CD4-positive, CD25-positive, alpha-beta regulatory T cell (primary cell): Measurements from ENCODE around the gene TMEM163. TPM values are rescaled to one million over a fixed set of nuclear protein-coding genes. Genes with fewer than 3 reads are reported as not detected.

ENCODE experiments used
- ATAC-seq, 2 donors: fragments of 150-1000 bp; cut with Tn5 transposase; one replicate each; pipeline ENCODE4 v1.10.0; 2021; ENCODE audit warnings: low read depth in 2 of 2, moderate number of reproducible peaks in 2 of 2, moderate library complexity in 1 of 2
- DNase-seq, 3 donors: peaks; one replicate each; pipeline versions ENCODE4 v3.0.0 to v3.0.0-alpha.2; 2012 to 2022; ENCODE audit warnings: mixed read lengths in 1 of 3
- H3K27ac ChIP-seq: one replicate; pipeline ENCODE4 v1.7.0; 2013; ENCODE audit warnings: mild to moderate bottlenecking, low read length; ENCODE audit not compliant: insufficient read depth, poor library complexity, severe bottlenecking
- H3K27me3 ChIP-seq: one replicate; pipeline ENCODE4 v1.7.0; 2013; ENCODE audit warnings: low read length; ENCODE audit not compliant: control insufficient read depth, insufficient read depth
- H3K36me3 ChIP-seq: one replicate; pipeline ENCODE4 v1.7.0; 2013; ENCODE audit warnings: mild to moderate bottlenecking, low read length, moderate library complexity; ENCODE audit not compliant: control insufficient read depth, insufficient read depth
- H3K4me1 ChIP-seq: 2 replicates; pipeline ENCODE4 v1.7.0; 2013; ENCODE audit warnings: mild to moderate bottlenecking, low read length; ENCODE audit not compliant: insufficient read depth, control insufficient read depth, poor library complexity, severe bottlenecking
- H3K4me3 ChIP-seq: one replicate; pipeline ENCODE4 v1.7.0; 2013; ENCODE audit warnings: low read depth, mild to moderate bottlenecking, low read length, moderate library complexity
- H3K9me3 ChIP-seq, 2 experiments: 1 replicate in 1 of 2; 2 replicates in 1 of 2; pipeline ENCODE4 v1.7.0; 2013; ENCODE audit warnings: low read length in 2 of 2, mild to moderate bottlenecking in 1 of 2, moderate library complexity in 1 of 2; ENCODE audit not compliant: control insufficient read depth in 2 of 2
- H3K27ac Mint-ChIP-seq, 3 donors: one replicate each; pipeline ENCODE4 v1.8.0; 2020 to 2022; ENCODE audit warnings: mild to moderate bottlenecking in 3 of 3, mixed read lengths in 3 of 3, moderate library complexity in 2 of 3
- H3K27me3 Mint-ChIP-seq: one replicate; pipeline ENCODE4 v1.8.0; 2022; ENCODE audit warnings: mild to moderate bottlenecking, mixed read lengths
- H3K36me3 Mint-ChIP-seq: one replicate; pipeline ENCODE4 v1.8.0; 2020; ENCODE audit warnings: mixed read lengths
- H3K4me1 Mint-ChIP-seq, 4 donors: one replicate each; pipeline ENCODE4 v1.8.0; 2020 to 2022; ENCODE audit warnings: mixed read lengths in 4 of 4, mild to moderate bottlenecking in 1 of 4
- H3K4me3 Mint-ChIP-seq, 4 donors: one replicate each; pipeline ENCODE4 v1.8.0; 2020 to 2022; ENCODE audit warnings: mild to moderate bottlenecking in 4 of 4, mixed read lengths in 4 of 4, moderate library complexity in 3 of 4
- H3K9me3 Mint-ChIP-seq, 7 donors: one replicate each; pipeline ENCODE4 v1.8.0; 2020 to 2022; ENCODE audit warnings: mixed read lengths in 7 of 7, mild to moderate bottlenecking in 3 of 7, moderate library complexity in 2 of 7
- polyA plus RNA-seq, 4 donors: library from polyadenylated mRNA; unstranded; fragments of 300-500 nt; fragmentation: Illumina TruSeq; gene quantifications; one replicate each; pipeline ENCODE4 v1.2.3, GENCODE V29; 2021
- total RNA-seq: library from RNA; stranded (reverse); gene quantifications from one replicate; pipeline ENCODE4 v1.2.3, GENCODE V29; 2022

Gene TMEM163
- total and polyA plus RNA-seq, 5 donors from 2014 or later: 0.08 to 1.0 (median 0.33) TPM

DNA sequence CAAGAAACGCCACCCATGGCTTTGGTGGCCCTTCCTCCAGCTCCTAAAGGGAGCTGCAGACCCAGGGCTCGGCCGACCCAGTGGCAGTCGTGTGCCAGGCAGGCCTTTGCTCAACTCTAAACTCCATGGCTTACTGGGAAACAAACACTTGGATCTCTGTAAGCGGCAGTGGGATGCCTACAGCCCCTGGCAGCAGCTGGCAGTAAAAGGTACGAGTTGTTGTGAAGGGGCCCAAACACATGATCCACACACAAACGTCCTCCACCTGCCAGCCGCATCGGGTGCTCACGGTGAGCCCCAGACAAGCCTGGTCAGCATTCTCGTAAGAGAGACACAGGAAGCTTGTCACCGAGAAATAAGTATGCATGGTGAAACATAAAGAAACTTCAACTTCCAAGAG, 250.0 kb downstream of the TMEM163 start:
- peaks cover 2 to 3% of the 10 kb centered on the region in 2 experiments for H3K9me3 ChIP-seq
- no peak overlapping the region for H3K27ac ChIP-seq
- H3K4me1 ChIP-seq: no peaks in the 10 kb centered on the region
- Mint-ChIP-seq H3K4me1 (peaks cover 0 to 5% (median 0%) of the 10 kb centered on the region in 4 donors), H3K27ac (peak overlapping the region in 1 of 3 donors; percentile 87), H3K9me3 (peaks cover 0 to 10% (median 4%) of the 10 kb centered on the region in 7 donors), H3K27me3 (peaks cover 4% of the 10 kb centered on the region), H3K4me3 (no peak overlapping the region), H3K36me3 (no peaks in the 10 kb centered on the region)
- no peak overlapping the region for H3K4me3 ChIP-seq
- DNase-seq: no peak
- H3K36me3 ChIP-seq: no peaks in the 10 kb centered on the region
- no peaks in the 10 kb centered on the region for H3K27me3 ChIP-seq
- ATAC-seq: no peak

DNA sequence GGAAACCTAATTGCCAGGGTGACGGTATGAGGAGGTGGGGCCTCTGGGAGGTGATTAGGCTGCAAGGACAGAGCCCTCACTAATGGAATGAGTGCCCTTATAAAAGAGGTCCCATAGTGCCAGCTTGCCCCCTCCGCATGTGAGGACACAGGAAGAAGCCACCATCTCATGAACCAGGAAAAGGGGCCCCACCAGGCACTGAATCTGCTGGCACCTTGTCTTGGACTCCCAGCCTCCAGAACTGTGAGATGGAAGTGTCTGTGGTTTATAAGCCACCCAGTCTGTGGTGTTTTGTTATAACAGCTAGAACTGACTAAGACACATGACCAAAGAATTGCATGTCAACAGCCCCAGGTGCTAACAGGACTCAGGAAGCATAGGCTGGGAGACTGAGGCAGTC, 250.6 kb downstream of the TMEM163 start:
- peaks cover 0 to 4% (median 2%) of the 10 kb centered on the region in 7 donors for H3K9me3 Mint-ChIP-seq
- Histone ChIP-seq H3K4me3 (no peak overlapping the region), H3K36me3 (no peaks in the 10 kb centered on the region), H3K27ac (no peak overlapping the region), H3K4me1 (no peaks in the 10 kb centered on the region), H3K27me3 (no peaks in the 10 kb centered on the region), H3K9me3 (no peaks in the 10 kb centered on the region)
- H3K27ac Mint-ChIP-seq: peak overlapping the region in 1 of 3 donors; percentile 74
- no peak overlapping the region for H3K4me3 Mint-ChIP-seq
- H3K4me1 Mint-ChIP-seq: peaks cover 0 to 5% (median 0%) of the 10 kb centered on the region in 4 donors
- peaks cover 4% of the 10 kb centered on the region for H3K27me3 Mint-ChIP-seq
- ATAC-seq: peak in 1 of 2 donors; percentile 83
- no peak for DNase-seq
- H3K36me3 Mint-ChIP-seq: no peaks in the 10 kb centered on the region

DNA sequence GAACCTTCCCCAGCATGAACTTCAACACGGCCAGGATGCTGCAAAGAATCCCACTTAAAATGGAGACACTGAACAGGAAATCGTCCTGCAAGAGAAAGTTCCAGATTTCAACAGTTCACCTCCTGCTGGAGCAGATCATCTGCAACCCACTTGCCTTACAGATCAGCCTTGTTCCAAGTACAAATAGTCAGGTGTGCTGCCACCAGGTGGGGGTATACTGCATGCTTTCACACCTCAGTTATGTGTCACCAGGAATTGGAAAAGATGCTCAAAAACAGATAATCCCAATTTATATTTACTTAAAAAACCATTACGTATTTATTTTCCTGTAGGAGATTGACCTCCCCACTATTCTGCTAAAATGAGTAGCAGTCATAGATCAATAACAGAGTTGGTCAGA, 252.7 kb downstream of the TMEM163 start:
- peaks cover 0 to 5% (median 0%) of the 10 kb centered on the region in 4 donors for H3K4me1 Mint-ChIP-seq
- Histone ChIP-seq H3K9me3 (no peaks in the 10 kb centered on the region), H3K4me3 (no peak overlapping the region), H3K36me3 (no peaks in the 10 kb centered on the region), H3K4me1 (no peaks in the 10 kb centered on the region), H3K27ac (no peak overlapping the region), H3K27me3 (no peaks in the 10 kb centered on the region)
- no peak overlapping the region for H3K4me3 Mint-ChIP-seq
- no peaks in the 10 kb centered on the region for H3K36me3 Mint-ChIP-seq
- no peaks in the 10 kb centered on the region for H3K27me3 Mint-ChIP-seq
- H3K27ac Mint-ChIP-seq: peak overlapping the region in 1 of 3 donors; percentile 60
- ATAC-seq (no peak), DNase-seq (peak in 2 of 3 donors; percentile 23 to 34)
- H3K9me3 Mint-ChIP-seq: no peaks in the 10 kb centered on the region

DNA sequence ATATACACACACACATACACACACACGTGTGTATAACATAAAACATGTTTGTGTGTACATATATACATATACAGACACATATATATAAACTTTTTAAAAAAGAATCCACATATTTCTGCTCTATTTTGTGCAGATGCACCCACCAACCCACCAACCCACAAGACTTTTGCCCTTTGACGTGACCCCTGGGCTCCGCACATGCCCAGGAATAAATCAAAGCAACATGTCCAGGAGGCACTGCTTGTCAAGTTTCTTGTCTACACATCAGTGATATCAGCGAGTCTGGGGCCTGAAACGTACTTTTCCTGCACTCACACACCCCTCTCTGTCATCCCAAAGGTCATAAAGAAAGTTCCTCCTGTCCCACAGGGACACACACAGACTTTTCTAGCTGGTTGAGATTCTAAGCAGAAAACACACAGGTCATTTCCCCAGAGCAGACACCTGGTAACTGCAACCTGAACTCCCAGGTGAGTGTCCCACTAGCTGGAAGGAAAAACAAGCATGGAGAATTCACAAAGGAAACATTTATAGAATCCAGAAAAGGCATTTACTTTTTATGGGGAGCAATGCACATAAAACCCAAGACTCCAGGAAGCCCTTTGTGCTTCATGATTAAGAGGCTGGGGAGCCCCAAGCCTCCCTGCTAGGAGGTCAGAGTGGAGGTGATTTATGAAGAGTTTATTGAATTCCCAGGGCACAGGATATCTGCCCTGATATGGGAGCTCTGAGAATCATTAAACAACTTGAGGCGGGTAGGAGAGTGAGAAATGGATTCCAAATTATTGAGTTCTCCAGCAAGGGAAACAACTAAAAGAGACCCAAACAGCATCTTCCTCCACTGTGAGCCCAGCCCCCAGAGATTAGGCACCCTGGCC, 253.3 kb downstream of the TMEM163 start:
- Histone ChIP-seq H3K4me3 (no peak overlapping the region), H3K9me3 (no peaks in the 10 kb centered on the region), H3K27me3 (no peaks in the 10 kb centered on the region), H3K4me1 (no peaks in the 10 kb centered on the region), H3K36me3 (no peaks in the 10 kb centered on the region), H3K27ac (no peak overlapping the region)
- Mint-ChIP-seq H3K27ac (peak overlapping the region in 1 of 3 donors; percentile 60), H3K36me3 (no peaks in the 10 kb centered on the region), H3K4me1 (peaks cover 0 to 5% (median 0%) of the 10 kb centered on the region in 4 donors), H3K9me3 (no peaks in the 10 kb centered on the region), H3K4me3 (no peak overlapping the region), H3K27me3 (no peaks in the 10 kb centered on the region)
- DNase-seq (no peak), ATAC-seq (no peak)

DNA sequence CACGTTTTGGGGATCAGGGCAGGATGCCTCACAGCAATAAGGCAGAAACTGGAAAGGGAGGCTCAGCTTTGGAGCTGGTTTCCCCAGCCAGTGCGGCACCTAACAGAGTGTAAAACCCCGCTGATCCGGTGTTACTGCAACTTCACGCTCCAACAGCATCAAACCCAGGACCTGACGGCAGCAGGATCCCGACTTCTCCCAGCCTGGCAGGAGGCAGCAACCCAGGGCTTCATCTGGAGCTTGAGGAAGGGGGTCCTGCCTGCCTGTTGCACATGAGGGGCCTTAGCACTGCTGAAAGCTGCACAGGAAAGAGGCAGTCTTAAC, 255.1 kb downstream of the TMEM163 start:
- no peaks in the 10 kb centered on the region for H3K4me1 ChIP-seq
- H3K27me3 Mint-ChIP-seq: no peaks in the 10 kb centered on the region
- peaks cover 0 to 5% (median 0%) of the 10 kb centered on the region in 4 donors for H3K4me1 Mint-ChIP-seq
- H3K9me3 ChIP-seq: no peaks in the 10 kb centered on the region
- H3K4me3 ChIP-seq: no peak overlapping the region
- H3K27ac ChIP-seq: no peak overlapping the region
- peak overlapping the region in 1 of 3 donors; percentile 38 for H3K27ac Mint-ChIP-seq
- no peak for DNase-seq
- no peaks in the 10 kb centered on the region for H3K36me3 ChIP-seq
- H3K4me3 Mint-ChIP-seq: no peak overlapping the region
- no peaks in the 10 kb centered on the region for H3K9me3 Mint-ChIP-seq
- H3K27me3 ChIP-seq: no peaks in the 10 kb centered on the region
- no peaks in the 10 kb centered on the region for H3K36me3 Mint-ChIP-seq
- no peak for ATAC-seq

DNA sequence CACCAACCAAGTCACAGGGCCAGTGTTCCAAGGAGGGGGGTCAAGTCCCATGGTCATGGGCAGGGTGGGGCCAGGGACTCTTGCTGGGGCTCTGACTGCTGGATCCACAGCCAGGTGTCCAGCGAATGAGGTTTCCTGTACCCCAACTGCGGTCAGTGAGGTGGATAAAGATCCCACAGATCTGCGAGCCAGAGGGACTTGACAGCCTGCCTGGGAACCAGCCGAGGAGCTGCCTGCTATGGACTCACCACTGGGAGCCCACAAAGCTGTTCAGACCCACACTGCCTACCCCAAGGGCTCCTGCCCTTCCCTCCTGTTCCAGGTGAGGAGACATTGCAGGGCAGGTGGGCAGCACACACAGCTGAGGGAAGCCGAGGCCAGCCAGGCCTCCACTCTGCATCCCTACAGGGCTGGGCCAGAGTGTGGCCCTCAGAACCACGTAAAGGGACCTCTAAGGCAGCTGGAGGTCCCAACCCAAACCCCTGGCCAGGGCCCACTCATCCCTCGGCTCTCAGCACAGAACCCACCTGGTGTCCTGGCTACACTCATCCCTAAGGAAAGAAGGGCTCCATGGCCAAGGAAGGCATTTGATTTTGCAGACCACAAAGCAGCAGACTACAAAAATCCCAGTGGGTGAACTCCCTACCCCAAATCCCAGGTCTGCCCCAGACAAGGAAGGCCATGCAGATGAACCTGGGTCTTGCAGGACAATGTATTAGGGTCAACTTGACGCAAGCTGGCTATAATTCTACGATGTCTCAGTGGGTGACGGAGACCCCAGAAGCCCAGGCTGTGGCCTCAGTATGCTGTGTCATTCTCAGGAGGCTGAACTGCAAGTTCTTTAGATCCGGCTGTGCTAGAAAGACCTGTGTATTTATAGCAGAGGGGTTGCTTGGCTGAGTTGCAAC, 255.8 kb downstream of the TMEM163 start:
- H3K4me1 ChIP-seq: no peaks in the 10 kb centered on the region
- no peaks in the 10 kb centered on the region for H3K9me3 ChIP-seq
- Mint-ChIP-seq H3K27me3 (peaks cover under 1% of the 10 kb centered on the region), H3K4me3 (no peak overlapping the region), H3K4me1 (peaks cover 0 to 5% (median 0%) of the 10 kb centered on the region in 4 donors), H3K9me3 (no peaks in the 10 kb centered on the region), H3K27ac (no peak overlapping the region), H3K36me3 (no peaks in the 10 kb centered on the region)
- H3K27me3 ChIP-seq: no peaks in the 10 kb centered on the region
- H3K27ac ChIP-seq: no peak overlapping the region
- no peak for ATAC-seq
- no peak for DNase-seq
- no peak overlapping the region for H3K4me3 ChIP-seq
- H3K36me3 ChIP-seq: no peaks in the 10 kb centered on the region

DNA sequence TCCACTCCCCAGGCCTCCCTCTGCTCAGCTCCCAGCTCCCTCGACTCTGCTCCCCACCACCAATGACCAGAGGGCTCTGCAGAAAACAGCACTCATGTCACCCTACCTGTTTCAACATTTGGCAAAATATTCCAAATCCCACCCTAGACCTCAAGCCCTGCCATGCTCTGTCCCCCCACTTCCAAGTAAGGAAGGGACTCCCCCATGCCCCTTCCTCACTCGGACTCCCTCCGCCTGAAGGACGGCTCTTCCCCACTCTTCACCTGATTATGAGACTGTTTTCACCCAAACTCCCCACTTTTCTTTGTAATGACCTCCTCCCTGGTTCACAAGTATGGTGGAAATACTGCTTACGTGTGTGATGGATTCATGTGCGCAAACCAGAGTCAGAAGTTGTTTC, 256.5 kb downstream of the TMEM163 start:
- Histone ChIP-seq H3K27ac (no peak overlapping the region), H3K27me3 (no peaks in the 10 kb centered on the region), H3K4me3 (no peak overlapping the region), H3K4me1 (no peaks in the 10 kb centered on the region), H3K9me3 (no peaks in the 10 kb centered on the region), H3K36me3 (no peaks in the 10 kb centered on the region)
- no peak overlapping the region for H3K27ac Mint-ChIP-seq
- peaks cover 4% of the 10 kb centered on the region for H3K27me3 Mint-ChIP-seq
- ATAC-seq: no peak
- H3K36me3 Mint-ChIP-seq: no peaks in the 10 kb centered on the region
- H3K9me3 Mint-ChIP-seq: peaks cover 0 to 1% (median 0%) of the 10 kb centered on the region in 7 donors
- peaks cover 0 to 1% (median 0%) of the 10 kb centered on the region in 4 donors for H3K4me1 Mint-ChIP-seq
- H3K4me3 Mint-ChIP-seq: no peak overlapping the region
- DNase-seq: no peak
